Mononuclear cell (primary cell): ENCODE data around the gene ZBTB7C. TPM values are rescaled to one million over a fixed set of nuclear protein-coding genes. Genes with fewer than 3 reads are reported as not detected.

Source experiments
- H3K27me3 ChIP-seq: 2 replicates; pipeline ENCODE4 v1.6.0; 2011; ENCODE audit warnings: low read length, control low read depth; ENCODE audit not compliant: insufficient read depth
- H3K4me1 ChIP-seq: 2 replicates; pipeline ENCODE4 v1.5.1; 2011; ENCODE audit warnings: mild to moderate bottlenecking, low read length, control low read depth; ENCODE audit not compliant: insufficient read depth
- H3K4me3 ChIP-seq: 2 replicates; pipeline ENCODE4 v1.5.1; 2011; ENCODE audit warnings: mild to moderate bottlenecking, low read length, moderate library complexity
- H3K9me3 ChIP-seq: 2 replicates; pipeline ENCODE4 v1.5.1; 2011; ENCODE audit warnings: low read depth, mild to moderate bottlenecking, control low read depth, low read length
- total RNA-seq: library from RNA; depleted of rRNA; stranded (reverse); fragments of >200 nt; gene quantifications from one replicate; pipeline ENCODE4 v1.2.3, GENCODE V29; 2012

Gene ZBTB7C
- total RNA-seq, 1 donor, result not detected

DNA sequence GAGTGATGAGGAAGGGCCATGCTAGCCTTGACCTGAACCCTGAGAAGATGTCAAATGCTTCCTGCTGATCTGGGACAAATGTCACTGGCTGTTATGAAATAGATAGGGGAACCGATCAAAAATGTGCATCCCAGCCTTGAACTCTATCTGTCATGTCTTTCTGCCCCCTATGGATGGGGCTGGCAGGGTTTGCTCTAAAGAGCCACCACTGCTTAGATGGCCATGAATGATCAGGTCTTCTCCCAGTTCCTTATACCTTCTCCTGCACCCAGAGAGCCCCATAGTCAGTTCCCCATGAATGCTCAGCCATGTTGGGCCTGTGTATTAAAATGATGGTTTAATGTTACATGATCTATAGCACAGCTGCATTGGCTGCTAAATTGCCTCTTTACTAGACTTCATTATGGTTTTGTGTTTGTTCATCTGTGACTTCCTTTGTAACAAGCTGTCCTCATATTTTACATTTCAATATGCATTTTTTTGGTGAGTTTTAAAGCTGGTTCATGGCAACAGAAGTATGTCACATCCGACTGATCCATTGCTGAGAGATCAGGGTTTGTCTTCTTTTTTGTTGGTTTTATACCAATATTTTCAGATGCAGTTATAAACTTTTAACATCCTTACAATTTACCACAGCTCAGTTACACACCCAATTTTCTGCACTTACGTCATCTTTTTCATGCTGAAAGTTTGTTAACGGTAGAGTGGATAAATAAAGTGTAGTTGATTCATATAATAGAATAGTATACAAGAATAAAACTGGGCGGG is 422.4 kb downstream of the ZBTB7C start:
- H3K27me3 ChIP-seq, result no peaks in the 10 kb centered on the region
- H3K4me3 ChIP-seq, result no peak overlapping the region
- H3K9me3 ChIP-seq, result no peaks in the 10 kb centered on the region
- peaks cover 43% of the 10 kb centered on the region for H3K4me1 ChIP-seq

GRCh38 chr18:47985866-47986265 is 423.3 kb downstream of the ZBTB7C start:
- no peaks in the 10 kb centered on the region for H3K27me3 ChIP-seq
- H3K4me3 ChIP-seq, result no peak overlapping the region
- H3K9me3 ChIP-seq, result no peaks in the 10 kb centered on the region
- peaks cover 43% of the 10 kb centered on the region for H3K4me1 ChIP-seq

GRCh38 chr18:47984991-47985390 is 424.2 kb downstream of the ZBTB7C start:
- H3K4me3 ChIP-seq, result no peak overlapping the region

GRCh38 chr18:47983946-47984345 is 425.2 kb downstream of the ZBTB7C start:
- Histone ChIP-seq H3K4me3 (no peak overlapping the region), H3K9me3 (no peaks in the 10 kb centered on the region), H3K4me1 (peaks cover 43% of the 10 kb centered on the region), H3K27me3 (no peaks in the 10 kb centered on the region)

More at GRCh38 chr18:47984991-47985390, 424.2 kb downstream of the ZBTB7C start:
- Histone ChIP-seq H3K27me3 (no peaks in the 10 kb centered on the region), H3K4me1 (peaks cover 43% of the 10 kb centered on the region), H3K9me3 (no peaks in the 10 kb centered on the region)

- H3K9me3 ChIP-seq, result no peaks in the 10 kb centered on the region
- peaks cover 43% of the 10 kb centered on the region for H3K4me1 ChIP-seq
- H3K27me3 ChIP-seq, result no peaks in the 10 kb centered on the region
- no peak overlapping the region for H3K4me3 ChIP-seq
Observed at GRCh38 chr18:47983055-47983454, 426.1 kb downstream of the ZBTB7C start.

GRCh38 chr18:47981830-47982229 is 427.4 kb downstream of the ZBTB7C start:
- Histone ChIP-seq H3K4me3 (no peak overlapping the region), H3K4me1 (peaks cover 36% of the 10 kb centered on the region), H3K27me3 (no peaks in the 10 kb centered on the region), H3K9me3 (no peaks in the 10 kb centered on the region)

- Histone ChIP-seq H3K9me3 (no peaks in the 10 kb centered on the region), H3K27me3 (no peaks in the 10 kb centered on the region), H3K4me1 (peaks cover 31% of the 10 kb centered on the region), H3K4me3 (no peak overlapping the region)
Observed at GRCh38 chr18:47981320-47981719, 427.9 kb downstream of the ZBTB7C start.

DNA sequence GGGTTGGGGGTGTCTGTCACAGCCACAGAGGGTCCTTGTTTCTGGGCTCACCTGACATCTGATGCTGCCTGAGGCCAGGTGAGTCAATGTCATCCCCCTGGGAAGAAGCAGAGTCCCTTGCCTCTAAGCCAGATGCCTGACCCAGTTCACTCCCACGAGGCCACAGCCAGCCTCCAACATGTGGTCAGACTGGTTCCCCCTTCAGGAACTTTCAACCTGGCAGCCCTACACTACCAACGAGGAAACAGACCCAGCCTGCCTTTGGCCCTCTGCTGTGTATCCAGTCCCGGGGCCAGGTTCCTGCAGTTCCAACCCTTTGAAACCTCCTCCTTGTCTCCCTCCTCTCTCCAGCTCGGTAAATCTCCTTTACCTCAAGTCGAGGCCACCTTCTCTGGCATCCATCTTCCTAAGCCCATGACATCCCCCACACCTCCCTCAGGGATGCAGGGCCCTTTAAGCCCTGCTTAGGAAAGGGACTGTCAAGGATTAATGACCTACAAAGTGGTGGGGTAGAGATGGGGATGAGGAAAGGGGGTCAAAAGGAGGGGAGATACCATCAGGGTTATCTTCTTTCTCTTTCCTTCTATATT is 429.5 kb downstream of the ZBTB7C start:
- no peaks in the 10 kb centered on the region for H3K27me3 ChIP-seq
- peaks cover 17% of the 10 kb centered on the region for H3K4me1 ChIP-seq
- H3K9me3 ChIP-seq, result no peaks in the 10 kb centered on the region
- H3K4me3 ChIP-seq, result no peak overlapping the region

GRCh38 chr18:47978603-47979002 is 430.6 kb downstream of the ZBTB7C start:
- peaks cover 6% of the 10 kb centered on the region for H3K4me1 ChIP-seq
- H3K4me3 ChIP-seq, result no peak overlapping the region
- no peaks in the 10 kb centered on the region for H3K9me3 ChIP-seq
- H3K27me3 ChIP-seq, result peaks cover under 1% of the 10 kb centered on the region

- H3K9me3 ChIP-seq, result no peaks in the 10 kb centered on the region
- peaks cover 2% of the 10 kb centered on the region for H3K4me1 ChIP-seq
- no peak overlapping the region for H3K4me3 ChIP-seq
- peaks cover 5% of the 10 kb centered on the region for H3K27me3 ChIP-seq
Observed at GRCh38 chr18:47978141-47978540, 431.0 kb downstream of the ZBTB7C start.

Other genes with a start within 250 kb of the ZBTB7C start
- gene CTIF, start 129.6 kb upstream of the ZBTB7C start, total RNA-seq, result 2.7 TPM